ENCODE measurements around the gene ZNF543. TPM values are rescaled to one million over a fixed set of nuclear protein-coding genes. Genes with fewer than 3 reads are reported as not detected.

Gene ZNF543
- polyA plus RNA-seq, 1 of the 3 experiments (the other 2 are of a cell fraction), result 1.2 TPM

DNA sequence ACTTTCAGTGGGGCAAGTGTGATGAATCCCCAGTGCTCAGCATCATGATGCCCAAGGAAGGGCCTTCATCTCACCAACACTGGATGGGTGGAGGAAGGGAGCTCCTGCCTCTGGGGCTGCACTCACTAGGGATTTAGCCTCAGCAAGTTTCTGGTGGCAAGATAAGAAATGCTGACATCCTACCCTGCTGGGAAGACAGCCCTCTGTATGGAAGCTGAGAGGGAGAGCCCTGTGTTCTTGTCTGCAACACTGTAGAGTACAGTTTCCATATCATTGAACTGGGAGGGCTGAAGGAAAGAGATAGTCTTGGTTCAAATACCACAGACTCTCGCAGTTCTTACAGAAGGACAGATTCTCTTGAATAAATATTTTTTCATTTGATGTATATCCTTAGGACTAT is 47.3 kb upstream of the ZNF543 start:
- 83% methylated on average over 1 of the region's 1 CpG for WGBS (ENCODE audit: low lambda C conversion rate)
- H3K27me3 ChIP-seq (ENCODE audit: insufficient read depth), result no peaks in the 10 kb centered on the region
- H4K20me1 ChIP-seq (ENCODE audit: insufficient read depth), result no peaks in the 10 kb centered on the region
- H3K9me2 ChIP-seq, result no peaks in the 10 kb centered on the region
- H3K79me2 ChIP-seq (ENCODE audit: insufficient read depth), result 0 out of 2 replicates have a peak, but pooled peaks cover under 1% of the 10 kb centered on the region
- no peak overlapping the region for H2AFZ ChIP-seq (ENCODE audit: low read depth)
- DNase-seq, result no peak
- ChIA-PET CTCF (interaction anchor here (0.7 kb wide), 1 partner anchor 13 kb away, joined by 3 read pairs; no protein-coding TSS in a partner anchor), POLR2A (no interaction called here)
- peaks cover 0 to 4% of the 10 kb centered on the region in 2 experiments for H3K36me3 ChIP-seq (replicated peaks in 1 of 2; ENCODE audit: control insufficient read depth in 1 of 2, insufficient read depth in 2 of 2, low read length in 1 of 2)
- TF ChIP-seq RXRA (IDR thresholded peaks at IDR 0.05; ENCODE audit: borderline replicate concordance, low read depth), result no peak
- TF ChIP-seq POLR2AphosphoS5 (IDR thresholded peaks at IDR 0.05; ENCODE audit: low read depth, low read length), result no peak
- TF ChIP-seq GATA2 (CRISPR knock-in tag; IDR thresholded peaks at IDR 0.05), result no peak
- TF ChIP-seq NFIC (IDR thresholded peaks at IDR 0.05; ENCODE audit: borderline replicate concordance), result no peak
- TF ChIP-seq, protein P1, sequence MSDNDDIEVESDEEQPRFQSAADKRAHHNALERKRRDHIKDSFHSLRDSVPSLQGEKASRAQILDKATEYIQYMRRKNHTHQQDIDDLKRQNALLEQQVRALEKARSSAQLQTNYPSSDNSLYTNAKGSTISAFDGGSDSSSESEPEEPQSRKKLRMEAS (IDR thresholded peaks at IDR 0.05; ENCODE audit: low read depth), result no peak
- no peak for TF ChIP-seq RAD21 (IDR thresholded peaks at IDR 0.05; ENCODE audit: low read length)
- peaks cover 0 to 13% of the 10 kb centered on the region in 2 experiments; a peak in 2 of 4 replicates for H3K4me1 ChIP-seq (ENCODE audit: control insufficient read depth in 1 of 2, insufficient read depth in 2 of 2, low read depth in 1 of 2, low read length in 1 of 2)
- no peak overlapping the region for H3K4me3 ChIP-seq (ENCODE audit: low read depth in 2 of 2, low read length in 1 of 2)
- peaks cover 15% of the 10 kb centered on the region for H3F3A ChIP-seq (replicated peaks; ENCODE audit: insufficient read depth)
- no peak overlapping the region for H3K9ac ChIP-seq
- H3K9me3 ChIP-seq, result no peaks in the 10 kb centered on the region
- no peak overlapping the region for H3K27ac ChIP-seq (ENCODE audit: low read depth in 2 of 2, low read length in 1 of 2)
- no peak overlapping the region for H3K4me2 ChIP-seq

DNA sequence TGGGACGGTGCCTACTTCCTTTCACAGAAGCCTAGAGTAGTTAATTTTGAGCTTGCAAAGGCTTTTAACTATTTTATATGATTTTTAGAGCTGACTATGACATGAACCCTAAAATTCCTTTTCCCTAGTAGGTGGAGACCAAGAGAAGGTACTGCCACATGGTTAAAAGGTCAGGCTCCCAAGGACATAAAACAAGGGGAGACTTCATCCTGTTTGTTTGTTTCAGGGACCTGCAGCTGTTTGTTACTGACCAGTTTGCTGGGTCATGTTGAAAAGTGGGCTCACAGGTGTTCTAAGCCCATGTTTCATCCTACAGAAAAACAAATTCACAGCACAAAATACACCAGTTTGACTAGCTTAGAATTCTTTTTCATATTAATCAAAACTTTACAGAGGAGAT is 43.8 kb upstream of the ZNF543 start:
- Histone ChIP-seq H3K79me2 (ENCODE audit: insufficient read depth) (peaks cover 20% of the 10 kb centered on the region), H3K4me2 (no peak overlapping the region), H3K9me2 (no peaks in the 10 kb centered on the region), H3K9me3 (no peaks in the 10 kb centered on the region), H2AFZ (ENCODE audit: low read depth) (no peak overlapping the region), H3K36me3 (replicated peaks in 1 of 2; ENCODE audit: control insufficient read depth in 1 of 2, insufficient read depth in 2 of 2, low read length in 1 of 2) (no peaks in the 10 kb centered on the region), H3K27me3 (ENCODE audit: insufficient read depth) (no peaks in the 10 kb centered on the region), H3K4me3 (ENCODE audit: low read depth in 2 of 2, low read length in 1 of 2) (no peak overlapping the region), H4K20me1 (ENCODE audit: insufficient read depth) (no peaks in the 10 kb centered on the region), H3K27ac (ENCODE audit: low read depth in 2 of 2, low read length in 1 of 2) (no peak overlapping the region), H3F3A (replicated peaks; ENCODE audit: insufficient read depth) (peaks cover 5% of the 10 kb centered on the region), H3K4me1 (ENCODE audit: control insufficient read depth in 1 of 2, insufficient read depth in 2 of 2, low read depth in 1 of 2, low read length in 1 of 2) (no peaks in the 10 kb centered on the region; a peak in 2 of 4 replicates), H3K9ac (no peak overlapping the region)
- DNase-seq, result no peak
- POLR2A ChIA-PET, result interaction anchor here (0.6 kb wide), 1 partner anchor 35 kb away, joined by 5 read pairs; no protein-coding TSS in a partner anchor
- 84% methylated on average over 1 of the region's 1 CpG for WGBS (ENCODE audit: low lambda C conversion rate)
- CTCF ChIA-PET, result no interaction called here
- TF ChIP-seq FOXM1 (IDR thresholded peaks at IDR 0.05; ENCODE audit: low read depth) (no peak), USF1 (IDR thresholded peaks at IDR 0.05; ENCODE audit: borderline replicate concordance, low read depth) (no peak), GATA2 (CRISPR knock-in tag; IDR thresholded peaks at IDR 0.05) (no peak), RXRA (IDR thresholded peaks at IDR 0.05; ENCODE audit: borderline replicate concordance, low read depth) (no peak), ZBTB33 (IDR thresholded peaks at IDR 0.05; ENCODE audit: borderline replicate concordance, low read depth) (no peak), MEF2A (IDR thresholded peaks at IDR 0.05; ENCODE audit: borderline replicate concordance, low read depth) (no peak), FOSL2 (IDR thresholded peaks at IDR 0.05; ENCODE audit: borderline replicate concordance, low read depth) (no peak), SIN3A (IDR thresholded peaks at IDR 0.05; ENCODE audit: borderline replicate concordance, low read depth, low read length) (no peak), JUND (IDR thresholded peaks at IDR 0.05) (no peak), NRF1 (IDR thresholded peaks at IDR 0.05; ENCODE audit: low read depth, low read length) (no peak), EZH2phosphoT487 (IDR thresholded peaks at IDR 0.05; ENCODE audit: borderline replicate concordance, low read depth) (no peak), ELF1 (IDR thresholded peaks at IDR 0.05) (no peak), RFX5 (IDR thresholded peaks at IDR 0.05; ENCODE audit: low read length) (no peak), EP300 (IDR thresholded peaks at IDR 0.05; ENCODE audit: borderline replicate concordance in 1 of 2, low read depth in 1 of 2, low read length in 1 of 2) (no peak)
- TF ChIP-seq, protein P2, sequence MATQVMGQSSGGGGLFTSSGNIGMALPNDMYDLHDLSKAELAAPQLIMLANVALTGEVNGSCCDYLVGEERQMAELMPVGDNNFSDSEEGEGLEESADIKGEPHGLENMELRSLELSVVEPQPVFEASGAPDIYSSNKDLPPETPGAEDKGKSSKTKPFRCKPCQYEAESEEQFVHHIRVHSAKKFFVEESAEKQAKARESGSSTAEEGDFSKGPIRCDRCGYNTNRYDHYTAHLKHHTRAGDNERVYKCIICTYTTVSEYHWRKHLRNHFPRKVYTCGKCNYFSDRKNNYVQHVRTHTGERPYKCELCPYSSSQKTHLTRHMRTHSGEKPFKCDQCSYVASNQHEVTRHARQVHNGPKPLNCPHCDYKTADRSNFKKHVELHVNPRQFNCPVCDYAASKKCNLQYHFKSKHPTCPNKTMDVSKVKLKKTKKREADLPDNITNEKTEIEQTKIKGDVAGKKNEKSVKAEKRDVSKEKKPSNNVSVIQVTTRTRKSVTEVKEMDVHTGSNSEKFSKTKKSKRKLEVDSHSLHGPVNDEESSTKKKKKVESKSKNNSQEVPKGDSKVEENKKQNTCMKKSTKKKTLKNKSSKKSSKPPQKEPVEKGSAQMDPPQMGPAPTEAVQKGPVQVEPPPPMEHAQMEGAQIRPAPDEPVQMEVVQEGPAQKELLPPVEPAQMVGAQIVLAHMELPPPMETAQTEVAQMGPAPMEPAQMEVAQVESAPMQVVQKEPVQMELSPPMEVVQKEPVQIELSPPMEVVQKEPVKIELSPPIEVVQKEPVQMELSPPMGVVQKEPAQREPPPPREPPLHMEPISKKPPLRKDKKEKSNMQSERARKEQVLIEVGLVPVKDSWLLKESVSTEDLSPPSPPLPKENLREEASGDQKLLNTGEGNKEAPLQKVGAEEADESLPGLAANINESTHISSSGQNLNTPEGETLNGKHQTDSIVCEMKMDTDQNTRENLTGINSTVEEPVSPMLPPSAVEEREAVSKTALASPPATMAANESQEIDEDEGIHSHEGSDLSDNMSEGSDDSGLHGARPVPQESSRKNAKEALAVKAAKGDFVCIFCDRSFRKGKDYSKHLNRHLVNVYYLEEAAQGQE (IDR thresholded peaks at IDR 0.05; ENCODE audit: low read depth, low read length), result no peak
- TF ChIP-seq, protein P3, sequence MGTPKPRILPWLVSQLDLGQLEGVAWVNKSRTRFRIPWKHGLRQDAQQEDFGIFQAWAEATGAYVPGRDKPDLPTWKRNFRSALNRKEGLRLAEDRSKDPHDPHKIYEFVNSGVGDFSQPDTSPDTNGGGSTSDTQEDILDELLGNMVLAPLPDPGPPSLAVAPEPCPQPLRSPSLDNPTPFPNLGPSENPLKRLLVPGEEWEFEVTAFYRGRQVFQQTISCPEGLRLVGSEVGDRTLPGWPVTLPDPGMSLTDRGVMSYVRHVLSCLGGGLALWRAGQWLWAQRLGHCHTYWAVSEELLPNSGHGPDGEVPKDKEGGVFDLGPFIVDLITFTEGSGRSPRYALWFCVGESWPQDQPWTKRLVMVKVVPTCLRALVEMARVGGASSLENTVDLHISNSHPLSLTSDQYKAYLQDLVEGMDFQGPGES (IDR thresholded peaks at IDR 0.05; ENCODE audit: low read depth, low read length), result no peak
- TF ChIP-seq, protein P1 (IDR thresholded peaks at IDR 0.05; ENCODE audit: low read depth), result no peak

Measured in SK-N-SH (cell line).